HepG2 (cell line): ENCODE measurements around the gene DLG1. TPM values are rescaled to one million over a fixed set of nuclear protein-coding genes. Genes with fewer than 3 reads are reported as not detected.

ENCODE experiments used
- ASH2L ChIP-seq: fragments of 300-600, 200-600 bp; sonication (generic); IDR thresholded peaks from 2 replicates; pipeline ENCODE4 v1.7.0; 2017; ENCODE audit warnings: low read depth, mild to moderate bottlenecking, moderate library complexity, mixed read lengths, low read length; ENCODE audit not compliant: insufficient read length
- CBX5 ChIP-seq: sonication (generic); formaldehyde crosslinking; IDR thresholded peaks from 2 replicates; pipeline ENCODE4 v1.4.0; 2020; ENCODE audit warnings: missing genetic modification reagents, borderline replicate concordance
- CCDC6 ChIP-seq: sonication (generic); formaldehyde crosslinking; IDR thresholded peaks from 2 replicates; pipeline ENCODE4 v1.8.1; 2022; ENCODE audit warnings: mild to moderate bottlenecking, missing genetic modification reagents, moderate library complexity
- CEBPG ChIP-seq: IDR thresholded peaks from 2 replicates; pipeline ENCODE4 v1.6.1; 2016
- ETV5 ChIP-seq: IDR thresholded peaks from 2 replicates; pipeline ENCODE4 v1.6.1; 2018; ENCODE audit warnings: missing biosample characterization, missing genetic modification reagents, inconsistent platforms, borderline replicate concordance
- HMGXB3 ChIP-seq: sonication (generic); formaldehyde crosslinking; IDR thresholded peaks from 2 replicates; pipeline ENCODE4 v1.4.0; 2020; ENCODE audit warnings: missing genetic modification reagents, borderline replicate concordance
- MAX ChIP-seq: IDR thresholded peaks from 2 replicates; pipeline ENCODE4 v1.6.1; 2012; ENCODE audit warnings: inconsistent platforms
- NR2C2 ChIP-seq: sonication (generic); formaldehyde crosslinking; IDR thresholded peaks from 2 replicates; pipeline ENCODE4 v1.4.0; 2020; ENCODE audit warnings: missing genetic modification reagents, mild to moderate bottlenecking, moderate library complexity, borderline replicate concordance
- SRSF9 ChIP-seq: fragments of 200-400 bp; formaldehyde crosslinking; IDR thresholded peaks from 2 replicates; pipeline ENCODE4 v1.6.1; 2018; ENCODE audit warnings: borderline replicate concordance, mild to moderate bottlenecking, low read depth, low read length; ENCODE audit not compliant: insufficient read depth, poor library complexity, severe bottlenecking
- XBP1 ChIP-seq: sonication (generic); formaldehyde crosslinking; IDR thresholded peaks from 2 replicates; pipeline ENCODE4 v1.5.0; 2020; ENCODE audit warnings: missing genetic modification reagents
- ZFP62 ChIP-seq: sonication (generic); formaldehyde crosslinking; IDR thresholded peaks from 2 replicates; pipeline ENCODE4 v1.4.0; 2020; ENCODE audit warnings: missing genetic modification reagents
- ZFYVE20 ChIP-seq: sonication (generic); formaldehyde crosslinking; IDR thresholded peaks from 2 replicates; pipeline ENCODE4 v1.8.0; 2023; ENCODE audit warnings: low read depth, mild to moderate bottlenecking, moderate library complexity, missing genetic modification reagents, borderline replicate concordance
- ZNF329 ChIP-seq: sonication (generic); formaldehyde crosslinking; IDR thresholded peaks from 2 replicates; pipeline ENCODE4 v1.9.0; 2021; ENCODE audit warnings: low read depth, mild to moderate bottlenecking, missing genetic modification reagents
- ZNF362 ChIP-seq: sonication (generic); formaldehyde crosslinking; IDR thresholded peaks from 2 replicates; pipeline ENCODE4 v1.4.0; 2020; ENCODE audit warnings: missing genetic modification reagents, mild to moderate bottlenecking, borderline replicate concordance
- ZNF615 ChIP-seq: sonication (generic); formaldehyde crosslinking; IDR thresholded peaks from 2 replicates; pipeline ENCODE4 v1.5.0; 2020; ENCODE audit warnings: mild to moderate bottlenecking, missing genetic modification reagents, borderline replicate concordance
- ZNF75D ChIP-seq: sonication (generic); formaldehyde crosslinking; IDR thresholded peaks from 2 replicates; pipeline ENCODE4 v1.8.1; 2023; ENCODE audit warnings: missing genetic modification reagents, mild to moderate bottlenecking, borderline replicate concordance
- polyA plus RNA-seq, 8 experiments: library from polyadenylated mRNA; depleted of rRNA in 3 of 8; stranded (reverse) in 7 of 8; unstranded in 1 of 8; fragments of >200 nt; fragmentation: Illumina TruSeq in 4 of 8; extraction: Trizol in 4 of 8; gene quantifications; 2 replicates each; pipeline versions ENCODE4 v1.2.1 to v1.2.3, GENCODE V29; 2011 to 2016; ENCODE audit warnings: low read depth in 4 of 8, missing spikeins in 1 of 8, mixed read lengths in 1 of 8; ENCODE audit not compliant: insufficient read depth in 1 of 8
- total RNA-seq, 5 experiments: library from RNA; depleted of rRNA; stranded (reverse); fragments of >200 nt; fragmentation: Illumina TruSeq; extraction: Trizol; gene quantifications; 2 replicates each; pipeline ENCODE4 v1.2.3, GENCODE V29; 2016; ENCODE audit warnings: low read depth in 1 of 5
- TF ChIP-seq, protein P1 (sequence below): sonication (generic); formaldehyde crosslinking; IDR thresholded peaks from 2 replicates; pipeline ENCODE4 v1.4.0; 2020; ENCODE audit warnings: missing genetic modification reagents, mild to moderate bottlenecking, borderline replicate concordance
- TF ChIP-seq, protein P2 (sequence below), 2 experiments: fragments of 450-650 bp in 1 of 2; sonication (generic) in 1 of 2; formaldehyde crosslinking; IDR thresholded peaks; 2 replicates each; pipeline versions ENCODE4 v1.5.0 to v1.8.0; 2020 to 2022; ENCODE audit warnings: mild to moderate bottlenecking in 1 of 2, missing genetic modification reagents in 1 of 2

DLG1 gene
- total and polyA plus RNA-seq, 2 of the 13 experiments (the other 11 are each of a cell fraction or from before 2014, with no cell fraction given): 30.5 to 104 TPM

DNA sequence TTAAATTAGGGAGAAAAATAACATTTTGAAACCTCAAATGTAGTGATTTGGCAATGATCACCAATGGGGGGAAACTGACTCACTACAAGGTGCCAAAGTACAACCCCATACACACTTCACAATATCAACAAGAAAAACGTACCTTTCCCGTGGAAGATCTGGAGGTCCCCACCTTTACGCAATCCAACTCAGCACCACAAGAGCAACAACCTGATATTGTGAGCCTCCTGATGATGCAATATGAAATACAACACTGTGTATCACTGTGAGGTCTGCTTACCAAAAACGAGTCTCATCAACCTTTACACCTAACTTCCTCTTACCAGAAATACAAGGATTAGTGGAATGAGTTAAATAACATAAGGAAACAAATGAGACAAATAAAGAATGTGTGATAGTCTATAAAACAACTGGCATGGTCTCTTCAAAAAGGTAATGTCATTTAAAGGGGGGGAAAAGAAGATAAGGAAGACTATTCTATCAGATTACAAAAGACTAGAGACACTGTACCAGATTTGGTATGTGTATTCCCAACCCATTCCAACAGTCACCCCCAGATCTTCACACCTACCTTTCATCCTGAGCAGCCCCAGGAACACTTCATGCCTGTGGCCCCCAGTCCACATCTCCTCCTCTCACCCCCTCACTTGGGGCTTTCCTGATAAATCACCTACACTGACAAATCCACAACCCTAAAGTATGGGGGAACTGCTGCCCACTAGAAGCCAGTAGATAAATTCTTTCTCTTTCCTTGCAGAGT, 27.7 kb downstream of the DLG1 start (continued):
- TF ChIP-seq, protein P1, sequence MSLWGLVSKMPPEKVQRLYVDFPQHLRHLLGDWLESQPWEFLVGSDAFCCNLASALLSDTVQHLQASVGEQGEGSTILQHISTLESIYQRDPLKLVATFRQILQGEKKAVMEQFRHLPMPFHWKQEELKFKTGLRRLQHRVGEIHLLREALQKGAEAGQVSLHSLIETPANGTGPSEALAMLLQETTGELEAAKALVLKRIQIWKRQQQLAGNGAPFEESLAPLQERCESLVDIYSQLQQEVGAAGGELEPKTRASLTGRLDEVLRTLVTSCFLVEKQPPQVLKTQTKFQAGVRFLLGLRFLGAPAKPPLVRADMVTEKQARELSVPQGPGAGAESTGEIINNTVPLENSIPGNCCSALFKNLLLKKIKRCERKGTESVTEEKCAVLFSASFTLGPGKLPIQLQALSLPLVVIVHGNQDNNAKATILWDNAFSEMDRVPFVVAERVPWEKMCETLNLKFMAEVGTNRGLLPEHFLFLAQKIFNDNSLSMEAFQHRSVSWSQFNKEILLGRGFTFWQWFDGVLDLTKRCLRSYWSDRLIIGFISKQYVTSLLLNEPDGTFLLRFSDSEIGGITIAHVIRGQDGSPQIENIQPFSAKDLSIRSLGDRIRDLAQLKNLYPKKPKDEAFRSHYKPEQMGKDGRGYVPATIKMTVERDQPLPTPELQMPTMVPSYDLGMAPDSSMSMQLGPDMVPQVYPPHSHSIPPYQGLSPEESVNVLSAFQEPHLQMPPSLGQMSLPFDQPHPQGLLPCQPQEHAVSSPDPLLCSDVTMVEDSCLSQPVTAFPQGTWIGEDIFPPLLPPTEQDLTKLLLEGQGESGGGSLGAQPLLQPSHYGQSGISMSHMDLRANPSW (CRISPR knock-in tag): no peak
- TF ChIP-seq, protein P2, sequence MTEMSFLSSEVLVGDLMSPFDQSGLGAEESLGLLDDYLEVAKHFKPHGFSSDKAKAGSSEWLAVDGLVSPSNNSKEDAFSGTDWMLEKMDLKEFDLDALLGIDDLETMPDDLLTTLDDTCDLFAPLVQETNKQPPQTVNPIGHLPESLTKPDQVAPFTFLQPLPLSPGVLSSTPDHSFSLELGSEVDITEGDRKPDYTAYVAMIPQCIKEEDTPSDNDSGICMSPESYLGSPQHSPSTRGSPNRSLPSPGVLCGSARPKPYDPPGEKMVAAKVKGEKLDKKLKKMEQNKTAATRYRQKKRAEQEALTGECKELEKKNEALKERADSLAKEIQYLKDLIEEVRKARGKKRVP (CRISPR knock-in tag; IDR thresholded peaks at IDR 0.05): peak in 1 of 2 experiments; percentile 96; a peak in 2 of 4 replicates
- TF ChIP-seq ZFYVE20 (CRISPR knock-in tag) (no peak), SRSF9 (no peak), ZNF362 (no peak), ASH2L (no peak), HMGXB3 (no peak), ETV5 (CRISPR knock-in tag) (no peak), ZNF75D (CRISPR knock-in tag) (no peak), XBP1 (no peak), CBX5 (CRISPR knock-in tag) (peak; percentile 20; the same call in 1 of the 2 replicates), MAX (no peak), CCDC6 (no peak), ZNF615 (CRISPR knock-in tag) (no peak), CEBPG (CRISPR knock-in tag) (peak; percentile 99), ZFP62 (no peak), NR2C2 (no peak; the same call in 1 of the 2 replicates), ZNF329 (CRISPR knock-in tag) (no peak)
